ENCODE measurements around the gene VKORC1L1. TPM values are rescaled to one million over a fixed set of nuclear protein-coding genes. Genes with fewer than 3 reads are reported as not detected.

The VKORC1L1 gene

DNA sequence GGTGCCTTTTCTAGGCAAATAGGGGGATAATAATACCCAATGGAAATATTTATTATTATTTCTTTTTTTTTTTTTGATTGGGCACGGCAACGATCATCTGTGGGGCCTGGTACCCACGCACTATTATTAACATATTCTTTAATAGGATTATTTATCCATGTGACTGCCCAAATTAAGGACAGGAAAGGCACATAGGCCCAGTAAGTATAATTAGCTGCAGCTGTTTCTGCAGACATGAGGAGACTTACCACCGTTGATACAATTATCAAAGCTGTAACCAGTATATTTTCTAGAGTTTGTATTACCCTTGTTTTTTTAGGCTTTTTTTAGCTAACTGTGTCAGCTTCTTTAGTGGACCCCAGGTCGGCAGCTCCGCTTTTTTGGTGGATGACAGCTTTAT, 134.4 kb downstream of the VKORC1L1 start:
- WGBS, 2 donors (ENCODE audit: extremely low coverage in 2 of 2, insufficient read length in 2 of 2, insufficient replicate concordance in 1 of 2), result no CpG with 5 or more reads among the region's 6 CpGs
- Histone ChIP-seq H2BK5ac (ENCODE audit: low read length) (no peak overlapping the region), H3K4me3 (ENCODE audit: low read length in 2 of 2) (no peak overlapping the region), H2BK120ac (ENCODE audit: low read depth, low read length) (no peak overlapping the region), H4K91ac (ENCODE audit: low read depth, low read length, poor library complexity) (no peak overlapping the region), H3K4me1 (ENCODE audit: control insufficient read depth in 2 of 2, insufficient read depth in 1 of 2, low read depth in 1 of 2, low read length in 2 of 2) (peaks cover 0 to 6% of the 10 kb centered on the region in 2 donors), H2BK15ac (ENCODE audit: low read length) (no peak overlapping the region), H2AK5ac (ENCODE audit: low read depth, low read length) (no peak overlapping the region), H3K18ac (ENCODE audit: low read length) (no peak overlapping the region), H3K36me3 (replicated peaks in 1 of 2; ENCODE audit: control insufficient read depth in 2 of 2, insufficient read depth in 2 of 2, low read length in 2 of 2) (no peaks in the 10 kb centered on the region), H3K23ac (ENCODE audit: low read depth, low read length, poor library complexity) (no peak overlapping the region), H2BK12ac (ENCODE audit: low read length) (no peak overlapping the region), H3K9ac (ENCODE audit: low read depth, low read length, poor library complexity) (no peak overlapping the region), H3K4ac (ENCODE audit: low read length) (no peak overlapping the region), H3K4me2 (ENCODE audit: insufficient read depth, low read length, poor library complexity, severe bottlenecking) (no peak overlapping the region), H3K14ac (ENCODE audit: low read length) (no peak overlapping the region), H2AFZ (ENCODE audit: low read length) (no peak overlapping the region), H3K79me1 (ENCODE audit: low read depth, low read length) (no peaks in the 10 kb centered on the region), H3K9me3 (replicated peaks in 1 of 2; ENCODE audit: control insufficient read depth in 2 of 2, insufficient read depth in 1 of 2, low read depth in 1 of 2, low read length in 2 of 2) (no peaks in the 10 kb centered on the region), H4K8ac (ENCODE audit: low read depth, low read length) (no peak overlapping the region), H3K27ac (replicated peaks; ENCODE audit: low read length) (no peak overlapping the region), H3K27me3 (ENCODE audit: control insufficient read depth in 3 of 3, insufficient read depth in 3 of 3, low read depth in 1 of 3, low read length in 3 of 3) (peaks cover 0 to 2% (median 0%) of the 10 kb centered on the region in 3 experiments)
- DNase-seq (ENCODE audit: low spot score), result no peak

Small RNA genes within 50 kb of the gene (small RNA-seq; reads per million reads assigned to genes)
- gene AC073261.1 (ENCODE audit: insufficient read depth) (not detected), gene RNU6-973P (ENCODE audit: insufficient read depth) (not detected)

All from neuronal stem cell (in vitro differentiated cells).